Gastrocnemius medialis (tissue), 4 donors: ENCODE results near the gene TRMT61A. TPM values are rescaled to one million over a fixed set of nuclear protein-coding genes. Genes with fewer than 3 reads are reported as not detected.

Experiments used
- ATAC-seq, 2 donors: fragments of 150-250 bp; one replicate each; pipeline ENCODE4 v1.9.1; 2016
- DNase-seq, 2 donors: peaks; one replicate each; pipeline ENCODE4 v3.0.0-alpha.2; 2019
- H3K27ac ChIP-seq, 4 donors: fragments of 200-600 bp; sonication (generic); 1 replicate in 1 of 4; 2 replicates in 3 of 4; pipeline ENCODE4 v1.5.1; 2016 to 2018; ENCODE audit warnings: mild to moderate bottlenecking in 2 of 4, moderate library complexity in 1 of 4
- H3K27me3 ChIP-seq, 3 donors: fragments of 200-600 bp; sonication (generic) in 2 of 3; 1 replicate in 1 of 3; 2 replicates in 2 of 3; pipeline versions ENCODE4 v1.5.1 to v1.6.0; 2016 to 2019; ENCODE audit warnings: mild to moderate bottlenecking in 1 of 3, moderate library complexity in 1 of 3
- H3K36me3 ChIP-seq, 2 donors: fragments of 200-600 bp; sonication (generic) in 1 of 2; one replicate each; pipeline ENCODE4 v1.5.1; 2017 to 2018
- H3K4me1 ChIP-seq, 2 donors: fragments of 200-600 bp; sonication (generic) in 1 of 2; one replicate each; pipeline ENCODE4 v1.5.1; 2016 to 2017; ENCODE audit warnings: mild to moderate bottlenecking in 2 of 2
- H3K4me3 ChIP-seq, 4 donors: fragments of 200-600 bp; sonication (generic) in 3 of 4; 1 replicate in 1 of 4; 2 replicates in 3 of 4; pipeline ENCODE4 v1.5.1; 2016 to 2019; ENCODE audit warnings: mild to moderate bottlenecking in 2 of 4
- H3K9me3 ChIP-seq, 3 donors: fragments of 200-600 bp; sonication (generic) in 2 of 3; 1 replicate in 1 of 3; 2 replicates in 2 of 3; pipeline ENCODE4 v1.5.1; 2016 to 2019
- CTCF ChIP-seq, 5 experiments: fragments of 450-650 bp in 3 of 5; fragments of 200-600 bp in 2 of 5; sonication (generic) in 2 of 5; IDR thresholded peaks in 4 of 5; conservative IDR thresholded peaks in 1 of 5; 1 replicate in 4 of 5; 2 replicates in 1 of 5; pipeline ENCODE4 v1.5.1; 2016 to 2019; ENCODE audit warnings: antibody characterized with exemption in 5 of 5, mild to moderate bottlenecking in 3 of 5, moderate library complexity in 3 of 5
- POLR2A ChIP-seq, 2 donors: fragments of 450-650 bp; IDR thresholded peaks; one replicate each; pipeline ENCODE4 v1.6.1; 2017; ENCODE audit warnings: antibody characterized with exemption in 2 of 2, mild to moderate bottlenecking in 2 of 2, moderate library complexity in 2 of 2
- in situ Hi-C, 4 donors: fragments of 200-750 bp; cut with MboI; loops; one replicate each; pipeline versions ENCODE4 v1.15.0 to v1.8.0; 2017; ENCODE audit warnings: low sequenced_read_pairs in 4 of 4
- intact Hi-C: fragments of 100-400 bp; cut with DNase I; formaldehyde crosslinking; loops from one replicate; pipeline ENCODE4 v1.15.1; 2023; ENCODE audit warnings: low total_unique reads
- total RNA-seq, 4 donors: library from RNA; depleted of rRNA; stranded (reverse); fragments of >200 nt; gene quantifications; one replicate each; pipeline versions ENCODE4 v1.1.0 to v1.2.3, GENCODE V29; 2016

TRMT61A gene
- total RNA-seq, 4 donors from 2014 or later, result 8.3 to 11.0 (median 9.6) TPM

- DNase-seq (peak in 1 of 2 donors; percentile 5), ATAC-seq (no peak)
- Histone ChIP-seq H3K36me3 (peaks cover 0 to 68% of the 10 kb centered on the region in 2 donors), H3K4me3 (no peak overlapping the region), H3K27ac (no peak overlapping the region), H3K27me3 (no peaks in the 10 kb centered on the region), H3K9me3 (no peaks in the 10 kb centered on the region), H3K4me1 (peaks cover 7 to 10% of the 10 kb centered on the region in 2 donors)
- in situ Hi-C loops, result no loop called here
- TF ChIP-seq POLR2A (IDR thresholded peaks at IDR 0.05), result no peak
- TF ChIP-seq CTCF (IDR thresholded peaks at IDR 0.05 in 4 of 5, conservative IDR thresholded peaks at IDR 0.05 in 1 of 5), result no peak
- intact Hi-C loops, result loop anchor here (5.0 kb wide), 2 partner anchors 42 to 173 kb away; partner anchors contain the start of gene EIF5
These were observed 23.9 kb upstream of the TRMT61A start for GRCh38 chr14:103504991-103505565.

GRCh38 chr14:103507751-103508150 lies 21.2 kb upstream of the TRMT61A start:
- Histone ChIP-seq H3K36me3 (peaks cover 0 to 57% of the 10 kb centered on the region in 2 donors), H3K27me3 (no peaks in the 10 kb centered on the region), H3K4me1 (peaks cover 6% of the 10 kb centered on the region in 2 donors), H3K27ac (no peak overlapping the region), H3K9me3 (no peaks in the 10 kb centered on the region), H3K4me3 (no peak overlapping the region)
- DNase-seq (peak in 1 of 2 donors; percentile 0), ATAC-seq (no peak)
- in situ Hi-C loops, result no loop called here
- no peak for TF ChIP-seq POLR2A (IDR thresholded peaks at IDR 0.05)
- no peak for TF ChIP-seq CTCF (IDR thresholded peaks at IDR 0.05 in 4 of 5, conservative IDR thresholded peaks at IDR 0.05 in 1 of 5)
- intact Hi-C loops, result no loop called here

- intact Hi-C loops (no loop called here), in situ Hi-C loops (no loop called here)
- Histone ChIP-seq H3K9me3 (no peaks in the 10 kb centered on the region), H3K4me3 (no peak overlapping the region), H3K27me3 (no peaks in the 10 kb centered on the region), H3K36me3 (peaks cover 0 to 47% of the 10 kb centered on the region in 2 donors), H3K4me1 (peaks cover 15% of the 10 kb centered on the region in 2 donors), H3K27ac (no peak overlapping the region)
- DNase-seq, result no peak
- ATAC-seq, result no peak
- TF ChIP-seq POLR2A (IDR thresholded peaks at IDR 0.05) (no peak), CTCF (IDR thresholded peaks at IDR 0.05 in 4 of 5, conservative IDR thresholded peaks at IDR 0.05 in 1 of 5) (no peak)
These were observed 20.3 kb upstream of the TRMT61A start for GRCh38 chr14:103508521-103509329.

- DNase-seq, result peak in 1 of 2 donors; percentile 14
- TF ChIP-seq POLR2A (IDR thresholded peaks at IDR 0.05) (no peak), CTCF (IDR thresholded peaks at IDR 0.05 in 4 of 5, conservative IDR thresholded peaks at IDR 0.05 in 1 of 5) (no peak)
- intact Hi-C loops (no loop called here), in situ Hi-C loops (no loop called here)
- Histone ChIP-seq H3K27ac (no peak overlapping the region), H3K36me3 (peaks cover 0 to 33% of the 10 kb centered on the region in 2 donors), H3K4me3 (no peak overlapping the region), H3K27me3 (no peaks in the 10 kb centered on the region), H3K9me3 (no peaks in the 10 kb centered on the region), H3K4me1 (peaks cover 15 to 17% of the 10 kb centered on the region in 2 donors)
- no peak for ATAC-seq
These were observed 18.9 kb upstream of the TRMT61A start for GRCh38 chr14:103509864-103510723.
